ENCODE data around the gene C11orf24.
A peak's percentile ranks its signal among the peaks of the same experiment; 100 is the strongest.

C11orf24 gene

DNA sequence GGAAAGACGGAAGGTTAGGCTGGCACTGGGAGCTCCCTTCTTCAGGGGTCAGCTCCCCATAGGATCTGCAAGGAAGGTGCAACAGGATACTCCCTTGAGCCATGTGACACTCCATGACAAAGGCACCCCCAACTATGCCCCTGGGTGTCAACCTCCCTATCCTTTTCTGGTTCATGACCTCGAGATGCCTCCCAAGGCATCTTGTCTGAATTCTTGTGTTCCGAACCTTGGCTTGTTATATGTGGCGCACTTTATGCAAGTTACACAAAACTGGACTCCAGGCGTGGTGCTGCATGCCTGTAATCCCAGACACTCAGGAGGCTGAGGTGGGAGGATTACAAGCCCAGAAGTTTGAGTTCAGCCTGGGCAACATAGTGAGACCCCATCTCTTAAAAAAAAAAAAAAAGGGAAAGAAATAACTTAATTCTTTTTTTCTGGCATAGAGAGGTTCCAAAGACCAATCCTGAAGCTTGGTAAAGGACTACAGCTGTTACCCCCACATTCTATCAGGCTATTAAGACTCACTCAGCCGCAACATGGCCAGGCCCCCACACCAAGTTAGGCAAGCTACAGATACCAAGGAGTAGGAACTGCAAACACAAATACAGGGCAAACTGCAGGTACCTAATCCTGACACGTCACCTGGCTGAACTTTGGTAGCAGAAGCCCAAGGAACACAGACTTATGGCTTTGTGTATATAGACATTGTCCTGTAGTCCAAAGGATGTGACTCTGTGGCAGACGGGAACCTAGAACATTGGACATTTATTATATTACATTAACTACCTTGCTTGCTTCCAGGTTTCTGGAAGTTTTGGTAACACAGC lies 1.4 kb downstream of the C11orf24 start:
- DNase-seq (ENCODE audit: low spot score), result no peak

GRCh38 chr11:68269414-68270081 lies 2.2 kb downstream of the C11orf24 start:
- no peak for DNase-seq (ENCODE audit: low spot score)

- DNase-seq (ENCODE audit: low spot score), result no peak
Observed at GRCh38 chr11:68267881-68268240, 3.9 kb downstream of the C11orf24 start.

GRCh38 chr11:68266936-68267880 lies 4.6 kb downstream of the C11orf24 start:
- DNase-seq (ENCODE audit: low spot score), result no peak

DNA sequence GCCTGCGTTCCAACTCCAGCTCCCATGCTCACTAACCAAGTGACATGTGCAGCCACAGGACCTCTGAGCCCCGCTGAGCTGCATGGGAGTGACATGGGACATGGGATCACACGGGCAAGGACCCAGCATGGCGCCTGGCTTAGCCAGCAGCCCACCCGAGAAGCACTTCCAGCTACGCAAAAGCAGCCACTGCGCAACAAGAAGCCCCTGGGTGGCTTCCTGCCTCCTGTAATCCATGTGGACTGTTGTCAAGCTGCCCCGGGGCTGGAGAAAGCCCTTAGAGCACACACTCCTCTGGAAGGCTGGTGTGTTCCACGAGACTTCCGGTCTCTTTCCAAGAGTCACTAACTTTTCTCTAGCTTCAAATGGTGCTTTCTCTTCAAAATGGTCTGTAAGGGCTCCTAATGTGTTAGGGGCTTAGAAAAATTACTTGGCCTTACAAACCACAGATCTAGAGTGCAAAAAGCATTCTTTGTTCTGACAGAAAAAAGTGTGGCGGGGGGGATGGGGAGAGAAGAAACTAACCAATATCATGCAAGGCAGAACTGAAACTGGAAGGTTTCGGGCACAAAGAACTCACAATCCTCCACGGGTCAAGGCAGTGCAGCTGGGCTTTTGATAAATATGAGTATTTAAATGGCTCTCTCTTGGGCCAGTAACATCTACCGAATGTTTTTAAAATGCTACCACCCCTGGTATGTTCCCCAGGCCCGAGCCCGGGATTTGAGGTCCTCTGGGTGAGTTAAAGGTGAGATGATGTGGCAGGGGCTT lies 5.5 kb downstream of the C11orf24 start:
- DNase-seq (ENCODE audit: low spot score), result no peak

GRCh38 chr11:68264741-68265540 lies 6.8 kb downstream of the C11orf24 start:
- DNase-seq (ENCODE audit: low spot score), result no peak

- DNase-seq (ENCODE audit: low spot score), result no peak
Observed at GRCh38 chr11:68264244-68264643, 7.5 kb downstream of the C11orf24 start.

DNA sequence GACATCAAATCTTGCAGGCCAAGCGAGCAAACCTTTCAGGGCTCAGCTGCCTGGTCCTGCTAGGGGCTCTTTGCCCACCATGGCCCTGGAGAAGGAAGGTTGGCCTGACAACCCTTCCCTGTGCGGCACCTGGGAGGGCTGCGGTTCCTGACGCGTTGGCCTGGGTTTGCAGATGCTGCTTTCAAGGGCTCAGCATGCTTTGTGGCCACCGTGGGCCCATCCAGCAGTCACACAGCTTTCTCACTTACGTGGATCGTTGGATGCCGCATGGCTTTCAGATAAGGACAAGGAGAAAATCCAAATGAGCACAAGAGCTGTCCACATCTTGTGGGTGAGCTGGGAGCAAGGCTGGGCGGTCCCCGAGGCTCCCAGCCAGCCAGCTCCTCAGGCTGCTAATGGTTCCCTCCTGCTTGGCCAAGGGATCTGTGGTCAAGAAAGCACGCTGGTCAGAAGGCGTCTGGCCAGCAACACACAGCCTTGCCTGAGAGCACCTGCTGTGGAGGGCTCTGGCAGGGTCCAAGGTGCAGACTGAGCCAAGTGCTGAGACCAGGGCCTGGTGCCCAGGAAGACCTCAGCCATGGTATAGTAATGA lies 8.2 kb downstream of the C11orf24 start:
- DNase-seq (ENCODE audit: low spot score), result no peak

DNA sequence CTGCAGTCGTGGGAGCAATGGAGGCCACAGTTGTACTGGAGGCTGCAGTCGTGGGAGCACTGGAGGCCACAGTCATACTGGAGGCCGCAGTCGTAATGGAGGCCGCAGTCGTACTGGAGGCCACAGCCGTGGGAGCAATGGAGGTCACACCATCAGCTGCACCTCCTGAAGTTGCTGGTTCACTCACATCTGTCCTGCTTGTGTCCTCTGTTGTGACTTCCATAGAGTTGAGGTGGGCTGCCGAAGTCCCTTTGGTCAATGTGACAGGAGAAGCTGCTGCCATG lies 9.3 kb downstream of the C11orf24 start:
- no peak for DNase-seq (ENCODE audit: low spot score)

- DNase-seq (ENCODE audit: low spot score), result no peak
Observed at GRCh38 chr11:68261749-68262543, 9.8 kb downstream of the C11orf24 start.

- no peak for DNase-seq (ENCODE audit: low spot score)
Observed at GRCh38 chr11:68261006-68261405, 10.8 kb downstream of the C11orf24 start.

- DNase-seq (ENCODE audit: low spot score), result no peak
Observed at GRCh38 chr11:68260484-68260883, 11.3 kb downstream of the C11orf24 start.

DNA sequence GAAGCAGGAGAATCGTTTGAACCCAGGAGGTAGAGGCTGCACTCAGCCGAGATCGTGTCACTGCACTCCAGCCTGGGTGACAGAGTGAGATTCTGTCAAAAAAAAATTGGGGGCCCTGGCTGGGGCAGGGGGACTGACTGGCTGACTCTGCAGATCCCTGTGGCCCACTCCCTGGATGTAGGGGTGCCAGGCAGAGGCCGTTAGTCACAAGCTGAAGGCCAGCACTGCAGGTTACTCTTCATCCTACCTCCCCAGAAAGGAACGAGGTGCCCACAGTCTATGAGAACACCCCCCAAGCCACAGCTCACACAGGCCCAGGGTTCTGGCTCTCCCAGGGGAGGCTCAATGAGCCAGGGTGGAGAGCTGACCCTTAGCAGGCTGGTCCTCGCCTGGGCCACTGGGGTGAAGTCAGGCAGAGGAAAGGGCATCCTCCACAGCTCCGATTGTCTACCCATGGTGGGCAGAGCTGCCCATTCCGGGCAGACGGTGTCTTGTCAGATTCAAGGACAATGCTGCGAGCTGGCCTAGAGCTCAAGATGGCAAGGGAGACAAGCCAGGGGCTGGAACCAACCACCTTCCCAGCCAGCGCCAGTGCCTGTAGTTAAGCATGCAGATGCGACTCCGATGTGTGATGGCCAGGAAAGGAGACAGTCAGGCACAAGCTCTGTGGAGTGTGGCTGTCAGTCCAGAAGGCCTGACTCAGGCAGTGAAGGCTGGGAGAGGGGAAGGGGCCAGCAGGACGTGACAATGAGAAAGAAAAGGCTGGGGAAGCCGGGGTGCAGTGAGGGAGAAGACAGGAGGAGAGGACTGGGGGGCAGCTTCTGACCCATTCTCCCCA lies 12.4 kb downstream of the C11orf24 start:
- DNase-seq (ENCODE audit: low spot score), result no peak

DNA sequence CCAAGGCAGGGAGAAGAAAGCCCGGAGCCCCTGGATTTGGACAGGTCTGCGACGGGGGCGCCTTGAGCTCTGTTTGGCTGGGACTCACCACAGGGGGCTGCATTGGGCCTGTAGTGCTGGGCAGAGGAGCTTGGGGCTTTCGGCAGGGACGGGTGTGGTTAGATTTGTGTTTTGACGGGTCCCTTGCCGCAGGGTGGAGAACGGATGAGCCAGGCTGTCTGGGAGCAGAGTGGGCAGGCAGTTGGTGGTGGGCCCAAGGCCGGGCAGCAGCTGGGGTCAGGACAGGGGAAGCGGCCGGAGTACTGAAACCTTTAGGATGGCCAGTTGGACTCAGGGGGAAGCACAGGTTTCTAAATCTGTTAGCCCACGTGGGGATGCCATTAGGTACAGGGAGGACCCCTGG lies 13.4 kb downstream of the C11orf24 start:
- DNase-seq (ENCODE audit: low spot score), result no peak

GRCh38 chr11:68257477-68258362 lies 14.1 kb downstream of the C11orf24 start:
- DNase-seq (ENCODE audit: low spot score), result peak; percentile 94

DNA sequence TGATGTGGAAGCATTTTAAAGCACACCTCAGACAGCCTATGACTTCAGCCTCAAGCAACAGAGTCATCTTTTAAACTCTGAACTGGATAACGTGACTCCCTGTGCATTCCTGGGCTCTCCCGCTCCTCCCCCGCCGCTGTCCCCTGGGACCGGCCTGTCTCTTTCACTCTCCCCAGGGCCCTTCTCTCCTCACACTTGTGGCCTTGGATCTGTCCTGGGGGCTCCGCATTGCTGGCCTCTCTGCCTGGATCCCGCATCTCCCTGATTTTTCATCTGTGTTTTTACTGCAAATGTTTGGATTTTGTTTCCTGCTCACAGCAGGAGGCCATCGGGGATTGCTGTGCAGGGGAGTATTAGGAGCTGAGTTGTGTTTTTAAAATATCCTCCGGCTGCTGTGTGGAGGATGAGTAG lies 15.4 kb downstream of the C11orf24 start:
- no peak for DNase-seq (ENCODE audit: low spot score)

- no peak for DNase-seq (ENCODE audit: low spot score)
Observed at GRCh38 chr11:68255526-68255925, 16.2 kb downstream of the C11orf24 start.

DNA sequence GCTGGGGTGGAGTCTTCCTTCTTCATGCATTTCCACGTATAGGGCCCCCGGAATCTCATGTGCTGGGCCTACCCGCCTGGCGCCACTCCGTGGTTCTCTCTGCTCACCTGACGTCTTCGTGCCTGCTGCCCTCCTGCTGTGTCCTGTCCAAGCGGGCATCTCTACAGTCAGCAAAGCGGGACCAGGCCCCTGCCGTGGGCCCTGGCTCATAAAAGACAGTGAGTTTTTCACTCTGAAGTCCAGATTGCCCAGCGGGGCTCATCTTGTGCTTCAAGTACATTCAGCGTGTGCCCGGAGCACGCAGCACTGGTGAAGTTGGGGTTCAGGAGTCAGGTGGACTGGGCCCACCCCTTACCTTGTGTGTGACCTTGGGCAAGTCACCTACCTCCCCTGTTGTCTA lies 17.4 kb downstream of the C11orf24 start:
- DNase-seq (ENCODE audit: low spot score), result no peak
